HCT116 (cell line): ENCODE data around the gene KLK13. TPM values are rescaled to one million over a fixed set of nuclear protein-coding genes. Genes with fewer than 3 reads are reported as not detected.

Experiments
- ATAC-seq: fragments of 200-7000 bp; cut with Tn5 transposase; 2 replicates; pipeline ENCODE4 v1.9.1; 2020; ENCODE audit warnings: mild to moderate bottlenecking, moderate library complexity
- BruUV-seq: library from RNA; stranded (reverse); fragments of 400-500 nt; replicated peaks from 2 replicates; lab custom pipeline; 2021; lab: Mats Ljungman, UMichigan
- CTCF ChIA-PET: fragments of 300-600 bp; sonication (Branson Sonifier 250); formaldehyde crosslinking; loops from one replicate; lab custom pipeline; 2021; ENCODE audit warnings: antibody characterized with exemption; lab: Charles Lee
- POLR2A ChIA-PET: fragments of 300-600, 350-600 bp; sonication (Branson Sonifier 250); formaldehyde crosslinking; loops from one replicate; lab custom pipeline; 2021; ENCODE audit warnings: antibody characterized with exemption; lab: Charles Lee
- RAD21 ChIA-PET, 2 experiments: fragments of 300-600 bp; sonication (Branson Sonifier 250); formaldehyde crosslinking; loops; one replicate each; lab custom pipeline; 2023; ENCODE audit warnings: low total read pairs in 2 of 2; ENCODE audit not compliant: uncharacterized antibody in 2 of 2, unreplicated experiment in 2 of 2, low non-redundant PET in 1 of 2; lab: Charles Lee
- DNase-seq: peaks from one replicate; pipeline ENCODE4 v3.0.0-alpha.2; 2010; ENCODE audit warnings: low read depth, low spot score
- H2AFZ ChIP-seq: fragments of 200-600 bp; shearing (Covaris generic), sonication (generic); 2 replicates; pipeline ENCODE4 v1.6.1; 2017; ENCODE audit warnings: low read depth, mixed run types, mixed read lengths, antibody characterized with exemption, low read length; ENCODE audit not compliant: poor library complexity, severe bottlenecking
- H3K27ac ChIP-seq: 2 replicates; pipeline ENCODE4 v1.5.1; 2012; ENCODE audit warnings: low read depth, low read length
- H3K27me3 ChIP-seq: fragments of 200-600 bp; sonication (generic); 2 replicates; pipeline ENCODE4 v1.6.1; 2016; ENCODE audit warnings: mixed run types, low read length, mixed read lengths; ENCODE audit not compliant: insufficient read depth
- H3K36me3 ChIP-seq, 2 experiments: fragments of 200-500 bp in 1 of 2; fragments of 200-600 bp in 1 of 2; sonication (Bioruptor generic) in 1 of 2; sonication (generic) in 1 of 2; 2 replicates each; pipeline versions ENCODE4 v1.5.1 to v1.6.1; 2014 to 2016; ENCODE audit warnings: low read length in 2 of 2, inconsistent platforms in 1 of 2, mixed read lengths in 1 of 2, mixed run types in 1 of 2; ENCODE audit not compliant: insufficient read depth in 2 of 2, control insufficient read depth in 1 of 2
- H3K4me1 ChIP-seq, 2 experiments: fragments of 200-600 bp in 1 of 2; sonication (generic) in 1 of 2; 2 replicates each; pipeline versions ENCODE4 v1.5.1 to v1.6.1; 2012 to 2017; ENCODE audit warnings: low read length in 2 of 2, inconsistent platforms in 1 of 2, mild to moderate bottlenecking in 1 of 2, mixed read lengths in 1 of 2, mixed run types in 1 of 2, moderate library complexity in 1 of 2; ENCODE audit not compliant: insufficient read depth in 2 of 2, control insufficient read depth in 1 of 2
- H3K4me2 ChIP-seq: fragments of 200-600 bp; sonication (generic); 2 replicates; pipeline ENCODE4 v1.6.1; 2017; ENCODE audit warnings: mixed run types, low read length, mixed read lengths
- H3K4me3 ChIP-seq, 2 experiments: fragments of 200-600 bp in 1 of 2; sonication (generic) in 1 of 2; replicated peaks in 1 of 2; 2 replicates each; pipeline ENCODE4 v1.5.1; 2011 to 2016; ENCODE audit warnings: low read length in 2 of 2, control low read depth in 1 of 2, low read depth in 1 of 2, mild to moderate bottlenecking in 1 of 2, mixed read lengths in 1 of 2, mixed run types in 1 of 2
- H3K79me2 ChIP-seq: fragments of 200-600 bp; sonication (generic); 2 replicates; pipeline ENCODE4 v1.6.1; 2017; ENCODE audit warnings: mild to moderate bottlenecking, mixed run types, low read length, moderate library complexity, mixed read lengths; ENCODE audit not compliant: insufficient read depth
- H3K9ac ChIP-seq: fragments of 200-600 bp; sonication (generic); 2 replicates; pipeline ENCODE4 v1.6.1; 2016; ENCODE audit warnings: low read length, mixed read lengths
- H3K9me2 ChIP-seq: fragments of 200-600 bp; sonication (generic), shearing (Covaris generic); 2 replicates; pipeline ENCODE4 v1.6.1; 2017; ENCODE audit warnings: mixed run types, mild to moderate bottlenecking, moderate library complexity; ENCODE audit not compliant: insufficient read depth
- H3K9me3 ChIP-seq, 2 experiments: fragments of 200-500 bp in 1 of 2; fragments of 200-600 bp in 1 of 2; sonication (Bioruptor generic) in 1 of 2; sonication (generic) in 1 of 2; 2 replicates each; pipeline ENCODE4 v1.6.1; 2014 to 2017; ENCODE audit warnings: low read length in 2 of 2, mixed read lengths in 2 of 2, inconsistent platforms in 1 of 2, low read depth in 1 of 2, mild to moderate bottlenecking in 1 of 2, mixed run types in 1 of 2, moderate library complexity in 1 of 2; ENCODE audit not compliant: control insufficient read depth in 1 of 2, insufficient read depth in 1 of 2
- H4K20me1 ChIP-seq: fragments of 200-600 bp; sonication (generic), shearing (Covaris generic); 2 replicates; pipeline ENCODE4 v1.6.1; 2017; ENCODE audit warnings: mixed run types, mild to moderate bottlenecking, moderate library complexity; ENCODE audit not compliant: insufficient read depth
- ATF3 ChIP-seq: IDR thresholded peaks from 2 replicates; pipeline ENCODE4 v1.6.1; 2012
- CBX3 ChIP-seq: IDR thresholded peaks from 2 replicates; pipeline ENCODE4 v1.6.1; 2012; ENCODE audit warnings: low read depth
- CEBPB ChIP-seq: IDR thresholded peaks from 2 replicates; pipeline ENCODE4 v1.6.1; 2012; ENCODE audit warnings: low read depth
- EZH2phosphoT487 ChIP-seq: fragments of 200-600 bp; IDR thresholded peaks from 2 replicates; pipeline ENCODE4 v1.6.1; 2018; ENCODE audit warnings: antibody characterized with exemption, borderline replicate concordance
- FOSL1 ChIP-seq: IDR thresholded peaks from 2 replicates; pipeline ENCODE4 v1.6.1; 2012; ENCODE audit warnings: low read depth
- SIN3A ChIP-seq: IDR thresholded peaks from 2 replicates; pipeline ENCODE4 v1.6.1; 2012; ENCODE audit warnings: low read depth
- SP1 ChIP-seq: IDR thresholded peaks from 2 replicates; pipeline ENCODE4 v1.6.1; 2012; ENCODE audit warnings: low read depth
- YY1 ChIP-seq: IDR thresholded peaks from 2 replicates; pipeline ENCODE4 v1.6.1; 2011; ENCODE audit warnings: low read length, low read depth, moderate library complexity, mild to moderate bottlenecking; ENCODE audit not compliant: insufficient replicate concordance; ENCODE audit errors: extremely low read depth
- intact Hi-C: fragments of 100-400 bp; cut with micrococcal nuclease; formaldehyde crosslinking; loops from 2 replicates; pipeline ENCODE4 v1.10.0; 2022
- total RNA-seq: library from RNA; stranded (reverse); gene quantifications from one replicate; pipeline ENCODE4 v1.2.1, GENCODE V29; 2021; ENCODE audit not compliant: unreplicated experiment
- TF ChIP-seq, protein P1 (sequence below): IDR thresholded peaks from 2 replicates; pipeline ENCODE4 v1.6.1; 2011; ENCODE audit warnings: mild to moderate bottlenecking, low read length, moderate library complexity; ENCODE audit not compliant: insufficient replicate concordance; ENCODE audit errors: extremely low read depth
- TF ChIP-seq, protein P2 (sequence below): IDR thresholded peaks from 2 replicates; pipeline ENCODE4 v1.6.1; 2012

KLK13 gene
- total RNA-seq, 1 experiment from 2014 or later, result 3.2 TPM

- CTCF ChIA-PET, result interaction anchor here (1.5 kb wide), 1 partner anchor 10 kb away, joined by 6 read pairs; no protein-coding TSS in a partner anchor
- TF ChIP-seq, protein P1, sequence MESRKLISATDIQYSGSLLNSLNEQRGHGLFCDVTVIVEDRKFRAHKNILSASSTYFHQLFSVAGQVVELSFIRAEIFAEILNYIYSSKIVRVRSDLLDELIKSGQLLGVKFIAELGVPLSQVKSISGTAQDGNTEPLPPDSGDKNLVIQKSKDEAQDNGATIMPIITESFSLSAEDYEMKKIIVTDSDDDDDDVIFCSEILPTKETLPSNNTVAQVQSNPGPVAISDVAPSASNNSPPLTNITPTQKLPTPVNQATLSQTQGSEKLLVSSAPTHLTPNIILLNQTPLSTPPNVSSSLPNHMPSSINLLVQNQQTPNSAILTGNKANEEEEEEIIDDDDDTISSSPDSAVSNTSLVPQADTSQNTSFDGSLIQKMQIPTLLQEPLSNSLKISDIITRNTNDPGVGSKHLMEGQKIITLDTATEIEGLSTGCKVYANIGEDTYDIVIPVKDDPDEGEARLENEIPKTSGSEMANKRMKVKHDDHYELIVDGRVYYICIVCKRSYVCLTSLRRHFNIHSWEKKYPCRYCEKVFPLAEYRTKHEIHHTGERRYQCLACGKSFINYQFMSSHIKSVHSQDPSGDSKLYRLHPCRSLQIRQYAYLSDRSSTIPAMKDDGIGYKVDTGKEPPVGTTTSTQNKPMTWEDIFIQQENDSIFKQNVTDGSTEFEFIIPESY, result no peak
- TF ChIP-seq YY1, result no peak
- no peak for TF ChIP-seq SIN3A
- no peak for TF ChIP-seq ATF3
- no peak for TF ChIP-seq SP1
- TF ChIP-seq CBX3, result no peak
- TF ChIP-seq, protein P2, sequence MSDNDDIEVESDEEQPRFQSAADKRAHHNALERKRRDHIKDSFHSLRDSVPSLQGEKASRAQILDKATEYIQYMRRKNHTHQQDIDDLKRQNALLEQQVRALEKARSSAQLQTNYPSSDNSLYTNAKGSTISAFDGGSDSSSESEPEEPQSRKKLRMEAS, result no peak
- TF ChIP-seq CEBPB, result no peak
- TF ChIP-seq EZH2phosphoT487, result no peak
- no peak for TF ChIP-seq FOSL1
- TF ChIP-seq, all 23 proteins: peak for 0
- Histone ChIP-seq H3K36me3 (no peaks in the 10 kb centered on the region), H3K9me3 (no peaks in the 10 kb centered on the region), H3K4me1 (peaks cover under 1 to 12% of the 10 kb centered on the region in 2 experiments; a peak in 3 of 4 replicates), H3K9ac (no peak within 1 kb of the TSS), H3K4me2 (0 out of 2 replicates have a peak within 1 kb of the TSS, but pooled peaks have one; percentile 8), H3K79me2 (no peaks in the 10 kb centered on the region), H2AFZ (no peak within 1 kb of the TSS), H3K27ac (no peak within 1 kb of the TSS), H3K4me3 (no peak within 1 kb of the TSS), H3K27me3 (no peaks in the 10 kb centered on the region), H4K20me1 (no peaks in the 10 kb centered on the region), H3K9me2 (no peaks in the 10 kb centered on the region)
- ATAC-seq (peak; percentile 71), DNase-seq (no peak)
- ChIA-PET RAD21 (no interaction called here), POLR2A (no interaction called here)
- intact Hi-C loops, result no loop called here
- BruUV-seq, result no TSS peak
Observed at GRCh38 chr19:51026554-51026831, 38.4 kb downstream of the KLK13 start, which contains the start of gene KLK11. TSS of gene KLK11 (minus strand) at chr19:51026616. CDS start at chr19:51025631, 985 bp downstream.
